Muscle of arm (tissue), 12 donors: Measurements from ENCODE around the gene FRG2. TPM values are rescaled to one million over a fixed set of nuclear protein-coding genes. Genes with fewer than 3 reads are reported as not detected.
"Not testable (repeated sequence)": the region's sequence is repeated elsewhere in the genome, so short reads cannot be mapped to it uniquely, and the experiment has no call there.

ENCODE experiments used
- DNase-seq: peaks from one replicate; pipeline ENCODE4 v3.0.0-alpha.2; 2013
- polyA plus RNA-seq, 12 donors: library from polyadenylated mRNA; unstranded; fragments of 120-200 nt; gene quantifications; one replicate each; pipeline ENCODE4 v1.2.1, GENCODE V29; 2013; ENCODE audit not compliant: insufficient read length in 12 of 12

The FRG2 gene
- polyA plus RNA-seq, 12 donors, result not detected

GRCh38 chr4:190016369-190017289 is 10.4 kb downstream of the FRG2 start:
- DNase-seq, result no peak

GRCh38 chr4:190015538-190016368 is 11.3 kb downstream of the FRG2 start:
- DNase-seq, result no peak

GRCh38 chr4:190014771-190015537 is 12.1 kb downstream of the FRG2 start:
- DNase-seq, result no peak

- DNase-seq, result not testable (repeated sequence)
These were observed 37.1 kb downstream of the FRG2 start for GRCh38 chr4:189989941-189990340.

- no peak for DNase-seq
These were observed 38.1 kb downstream of the FRG2 start for GRCh38 chr4:189988877-189989431.

- DNase-seq, result not testable (repeated sequence)
These were observed 41.3 kb downstream of the FRG2 start for GRCh38 chr4:189985651-189986243.

GRCh38 chr4:189984661-189985060 is 42.4 kb downstream of the FRG2 start:
- not testable (repeated sequence) for DNase-seq

- DNase-seq, result not testable (repeated sequence)
These were observed 43.0 kb downstream of the FRG2 start for GRCh38 chr4:189983916-189984526.

GRCh38 chr4:189981970-189982369 is 45.1 kb downstream of the FRG2 start:
- no peak for DNase-seq

- DNase-seq, result not testable (repeated sequence)
These were observed 46.8 kb downstream of the FRG2 start for GRCh38 chr4:189980292-189980691.

- no peak for DNase-seq
These were observed 47.6 kb downstream of the FRG2 start for GRCh38 chr4:189979196-189980047.

Other genes with a start within 250 kb of the FRG2 start
- gene FRG1, start 86.4 kb downstream of the FRG2 start, polyA plus RNA-seq, result 10 to 100 TPM in 11 of 12 donors, not detected in 1; 30.6 to 64.9 (median 39.9) TPM
- gene DBET, start 37.2 kb upstream of the FRG2 start, polyA plus RNA-seq, result under 1 TPM in 1 of 12 donors, not detected in 11; 0.05 TPM
- 1 to 10 TPM in 1 of 12 donors, under 1 TPM in 3, not detected in 8; 0.21 to 1.1 (median 0.71) TPM for gene DUX4, start 146.5 kb upstream of the FRG2 start, polyA plus RNA-seq